OCI-LY3 (cell line): ENCODE data around the gene HIVEP3.

Source experiments
- H2AFZ ChIP-seq: fragments of 200-600, 300-600 bp; shearing (Covaris generic); 2 replicates; pipeline ENCODE4 v1.6.0; 2014; ENCODE audit warnings: antibody characterized with exemption, low read depth, low read length
- H3K27ac ChIP-seq: fragments of 200-600, 300-600 bp; sonication (generic); 2 replicates; pipeline ENCODE4 v1.5.1; 2014; ENCODE audit warnings: mild to moderate bottlenecking, low read length, moderate library complexity, mixed read lengths
- H3K27me3 ChIP-seq: fragments of 200-600, 300-600 bp; sonication (generic); 2 replicates; pipeline ENCODE4 v1.6.1; 2014; ENCODE audit warnings: low read depth, low read length, mixed read lengths
- H3K36me3 ChIP-seq: fragments of 200-600, 300-600 bp; sonication (generic); replicated peaks from 2 replicates; pipeline ENCODE3; 2014; ENCODE audit warnings: low read depth, low read length, mixed read lengths
- H3K4me1 ChIP-seq: fragments of 300-600, 200-600 bp; sonication (generic); 2 replicates; pipeline ENCODE4 v1.6.1; 2014; ENCODE audit warnings: low read length, mixed read lengths
- H3K4me2 ChIP-seq: fragments of 200-600, 300-600 bp; sonication (generic); 2 replicates; pipeline ENCODE4 v1.6.1; 2014; ENCODE audit warnings: low read length, mixed read lengths
- H3K4me3 ChIP-seq: fragments of 300-600, 200-600 bp; sonication (generic); 2 replicates; pipeline ENCODE4 v1.5.1; 2014; ENCODE audit warnings: antibody characterized with exemption, mild to moderate bottlenecking, low read length, moderate library complexity
- H3K79me2 ChIP-seq: fragments of 300-600, 200-600 bp; shearing (Covaris generic); 2 replicates; pipeline ENCODE4 v1.6.1; 2014; ENCODE audit warnings: mild to moderate bottlenecking, low read length, mixed read lengths
- H3K9ac ChIP-seq: fragments of 300-600, 200-600 bp; shearing (Covaris generic); 2 replicates; pipeline ENCODE4 v1.6.0; 2014; ENCODE audit warnings: mild to moderate bottlenecking, low read length, moderate library complexity
- H3K9me3 ChIP-seq: fragments of 200-600, 300-600 bp; shearing (Covaris generic); 2 replicates; pipeline ENCODE4 v1.6.1; 2014; ENCODE audit warnings: low read length, mixed read lengths; ENCODE audit not compliant: insufficient read depth
- H4K20me1 ChIP-seq: fragments of 200-600, 300-600 bp; sonication (generic); 2 replicates; pipeline ENCODE4 v1.6.1; 2016; ENCODE audit warnings: low read length, mixed read lengths; ENCODE audit not compliant: insufficient read depth
- EZH2phosphoT487 ChIP-seq: fragments of 200-600 bp; shearing (Covaris generic); IDR thresholded peaks from 2 replicates; pipeline ENCODE4 v1.6.1; 2018; ENCODE audit warnings: antibody characterized with exemption, mixed run types, low read depth
- TF ChIP-seq, protein P1 (sequence below): fragments of 200-600, 300-600 bp; sonication (generic); IDR thresholded peaks from 2 replicates; pipeline ENCODE4 v1.5.1; 2014; ENCODE audit warnings: antibody characterized with exemption, low read length, low read depth

HIVEP3 gene

DNA sequence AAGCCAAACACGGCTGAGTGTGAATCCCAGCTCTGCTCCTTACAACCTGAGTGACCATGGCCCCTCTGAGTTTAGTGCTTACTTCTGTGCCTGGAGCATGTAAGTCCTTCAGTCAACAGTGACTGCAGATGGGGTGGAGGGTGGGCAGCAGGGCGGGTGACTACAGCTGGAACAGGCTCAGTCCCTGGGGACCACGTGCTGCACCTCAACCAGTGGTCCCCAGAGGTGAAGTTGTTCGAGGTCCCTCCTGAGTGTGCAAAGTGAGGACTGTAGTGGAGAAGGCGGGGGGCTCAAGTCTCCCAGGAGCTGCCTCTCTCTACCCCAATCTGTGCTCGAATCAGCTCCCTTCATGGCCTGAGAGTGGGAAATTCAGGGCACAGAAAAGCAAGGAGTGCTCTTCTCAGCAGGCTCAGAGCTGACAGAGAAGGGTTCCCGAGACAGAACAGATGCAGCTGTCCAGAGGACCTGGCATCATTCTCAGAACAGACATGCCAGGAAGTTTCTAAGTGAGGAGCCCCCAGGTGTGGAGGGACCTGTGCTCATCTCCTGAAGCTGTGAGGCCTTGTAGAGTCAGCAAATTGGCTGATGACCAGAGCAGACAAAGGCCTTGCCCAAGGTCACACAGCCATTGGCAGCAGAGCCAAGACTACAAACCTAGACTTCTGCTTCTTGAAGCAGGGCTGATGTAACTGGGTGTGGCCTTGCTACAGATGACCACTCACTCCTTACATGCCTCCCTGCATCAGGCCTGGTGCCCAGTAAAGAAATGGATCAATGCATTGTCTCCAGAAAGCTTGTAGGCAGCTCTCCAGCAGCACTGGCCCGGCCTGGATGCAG, 372.5 kb downstream of the HIVEP3 start:
- Histone ChIP-seq H3K79me2 (peaks cover 40% of the 10 kb centered on the region), H3K9me3 (no peaks in the 10 kb centered on the region), H3K4me2 (no peak overlapping the region), H3K4me3 (no peak overlapping the region), H2AFZ (no peak overlapping the region), H4K20me1 (peaks cover 28% of the 10 kb centered on the region), H3K27me3 (no peaks in the 10 kb centered on the region), H3K36me3 (peaks cover 36% of the 10 kb centered on the region), H3K9ac (no peak overlapping the region), H3K27ac (no peak overlapping the region), H3K4me1 (no peaks in the 10 kb centered on the region)
- TF ChIP-seq, protein P1, sequence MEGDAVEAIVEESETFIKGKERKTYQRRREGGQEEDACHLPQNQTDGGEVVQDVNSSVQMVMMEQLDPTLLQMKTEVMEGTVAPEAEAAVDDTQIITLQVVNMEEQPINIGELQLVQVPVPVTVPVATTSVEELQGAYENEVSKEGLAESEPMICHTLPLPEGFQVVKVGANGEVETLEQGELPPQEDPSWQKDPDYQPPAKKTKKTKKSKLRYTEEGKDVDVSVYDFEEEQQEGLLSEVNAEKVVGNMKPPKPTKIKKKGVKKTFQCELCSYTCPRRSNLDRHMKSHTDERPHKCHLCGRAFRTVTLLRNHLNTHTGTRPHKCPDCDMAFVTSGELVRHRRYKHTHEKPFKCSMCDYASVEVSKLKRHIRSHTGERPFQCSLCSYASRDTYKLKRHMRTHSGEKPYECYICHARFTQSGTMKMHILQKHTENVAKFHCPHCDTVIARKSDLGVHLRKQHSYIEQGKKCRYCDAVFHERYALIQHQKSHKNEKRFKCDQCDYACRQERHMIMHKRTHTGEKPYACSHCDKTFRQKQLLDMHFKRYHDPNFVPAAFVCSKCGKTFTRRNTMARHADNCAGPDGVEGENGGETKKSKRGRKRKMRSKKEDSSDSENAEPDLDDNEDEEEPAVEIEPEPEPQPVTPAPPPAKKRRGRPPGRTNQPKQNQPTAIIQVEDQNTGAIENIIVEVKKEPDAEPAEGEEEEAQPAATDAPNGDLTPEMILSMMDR, result no peak
- TF ChIP-seq EZH2phosphoT487, result no peak

DNA sequence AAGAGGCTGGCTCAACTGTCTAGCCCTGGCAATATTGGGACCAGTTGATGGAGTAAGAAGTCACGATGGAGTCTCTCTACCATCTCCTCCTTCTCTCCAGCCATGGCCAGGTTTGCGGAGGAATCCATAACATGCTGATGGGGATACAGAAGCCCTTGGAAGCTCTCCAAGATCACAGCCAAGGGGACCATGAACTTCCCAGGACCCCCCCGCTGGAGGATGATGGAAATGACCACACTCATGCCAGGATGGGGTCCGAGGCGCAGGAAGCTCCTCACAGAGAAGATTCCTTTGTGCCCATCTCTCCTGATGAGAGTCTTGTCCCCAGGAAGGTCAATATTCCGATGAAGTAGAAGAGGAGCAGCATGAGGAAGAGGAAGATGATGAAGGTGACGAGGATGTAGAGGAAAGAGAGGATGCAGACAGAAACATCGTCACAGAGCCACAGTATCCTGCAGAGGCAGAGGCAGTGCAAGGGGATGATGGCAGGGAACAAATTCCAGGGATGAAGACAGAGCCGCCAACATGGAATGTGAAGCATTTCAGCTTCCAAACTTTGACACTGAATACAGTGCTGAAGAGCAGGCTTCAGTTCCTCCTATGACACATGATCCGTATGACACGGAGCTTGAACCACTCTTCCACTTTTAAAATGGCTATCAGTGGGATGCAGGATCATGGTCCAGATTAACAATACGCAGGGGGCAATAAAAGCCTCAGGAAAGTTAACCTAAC, 376.4 kb downstream of the HIVEP3 start:
- peaks cover 46% of the 10 kb centered on the region for H3K36me3 ChIP-seq
- H3K9ac ChIP-seq, result no peak overlapping the region
- no peaks in the 10 kb centered on the region for H3K4me1 ChIP-seq
- H3K27me3 ChIP-seq, result no peaks in the 10 kb centered on the region
- no peak overlapping the region for H2AFZ ChIP-seq
- no peak overlapping the region for H3K27ac ChIP-seq
- H3K79me2 ChIP-seq, result peaks cover 44% of the 10 kb centered on the region
- no peak for TF ChIP-seq EZH2phosphoT487
- TF ChIP-seq, protein P1, result no peak
- H3K4me3 ChIP-seq, result no peak overlapping the region
- no peaks in the 10 kb centered on the region for H3K9me3 ChIP-seq
- H4K20me1 ChIP-seq, result peaks cover 36% of the 10 kb centered on the region
- no peak overlapping the region for H3K4me2 ChIP-seq

DNA sequence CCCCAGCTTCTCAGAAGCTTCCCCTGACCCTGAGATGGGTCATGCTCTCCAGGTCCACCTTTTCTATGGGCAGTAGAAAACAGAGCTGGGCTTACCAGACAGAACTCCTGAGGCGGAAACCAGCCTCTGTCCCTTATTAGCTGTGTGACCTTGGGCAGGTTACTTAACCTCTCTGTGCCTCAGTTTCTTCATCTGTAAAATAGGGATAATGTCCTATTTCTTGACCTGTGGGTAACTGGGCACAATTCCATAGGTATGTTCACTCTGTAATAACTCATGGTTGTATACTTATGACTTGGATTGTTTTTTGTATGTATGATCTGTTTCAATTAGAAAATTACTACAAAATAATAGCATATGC, 377.1 kb downstream of the HIVEP3 start:
- Histone ChIP-seq H4K20me1 (peaks cover 40% of the 10 kb centered on the region), H3K9me3 (no peaks in the 10 kb centered on the region), H3K27me3 (no peaks in the 10 kb centered on the region), H3K36me3 (peaks cover 41% of the 10 kb centered on the region), H3K4me2 (no peak overlapping the region), H3K9ac (no peak overlapping the region), H3K27ac (no peak overlapping the region), H3K4me3 (no peak overlapping the region), H2AFZ (no peak overlapping the region), H3K79me2 (peaks cover 36% of the 10 kb centered on the region), H3K4me1 (no peaks in the 10 kb centered on the region)
- TF ChIP-seq EZH2phosphoT487, result no peak
- TF ChIP-seq, protein P1, result no peak

DNA sequence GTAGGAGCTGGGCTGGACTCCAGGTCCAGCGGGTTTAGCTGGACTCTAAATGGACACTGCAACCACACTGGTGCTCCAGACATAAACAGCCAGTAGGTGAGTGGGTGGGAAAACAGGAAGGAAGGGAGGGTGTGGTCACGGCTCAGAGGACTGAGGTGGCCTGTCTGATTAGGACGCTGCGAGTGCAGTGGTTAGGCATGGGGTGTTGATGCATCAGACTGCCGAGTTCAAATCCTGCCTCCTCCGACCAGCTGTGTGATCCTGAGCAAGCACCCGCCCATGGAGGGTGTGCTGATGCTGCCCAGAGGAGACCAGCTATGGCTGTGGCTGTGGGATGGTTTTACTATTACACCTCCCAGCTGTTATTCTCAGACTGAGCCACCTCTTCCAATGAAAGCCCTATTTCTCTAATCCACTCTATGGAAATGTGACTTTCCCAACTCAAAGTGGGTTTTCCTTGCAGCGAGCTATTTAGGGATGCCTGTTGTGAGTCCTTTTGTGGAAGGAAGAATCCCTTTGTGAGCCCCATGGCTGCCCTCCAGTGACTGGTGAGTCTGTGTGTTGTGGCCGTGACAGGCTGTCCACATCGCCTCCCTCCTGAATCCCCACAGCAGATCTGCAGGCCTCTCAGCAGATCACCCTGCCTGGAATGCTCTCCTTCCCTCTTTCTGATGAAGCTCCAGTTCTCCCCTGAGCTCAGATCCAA, 377.7 kb downstream of the HIVEP3 start:
- Histone ChIP-seq H2AFZ (no peak overlapping the region), H3K4me1 (no peaks in the 10 kb centered on the region), H3K27me3 (no peaks in the 10 kb centered on the region), H3K9ac (no peak overlapping the region), H3K36me3 (peaks cover 38% of the 10 kb centered on the region), H3K9me3 (no peaks in the 10 kb centered on the region), H3K79me2 (peaks cover 33% of the 10 kb centered on the region), H4K20me1 (peaks cover 45% of the 10 kb centered on the region), H3K4me3 (no peak overlapping the region), H3K4me2 (no peak overlapping the region), H3K27ac (no peak overlapping the region)
- no peak for TF ChIP-seq EZH2phosphoT487
- TF ChIP-seq, protein P1, result no peak
